Kidney glomerular epithelial cell (primary cell): Measurements from ENCODE around the gene MORN1.

Source experiments
- DNase-seq: peaks from one replicate; lab custom pipeline; 2025; lab: John Stamatoyannopoulos, UW

MORN1 gene

GRCh38 chr1:2373551-2374251, 17.7 kb downstream of the MORN1 start:
- no peak for DNase-seq

GRCh38 chr1:2372551-2373490, 18.5 kb downstream of the MORN1 start:
- no peak for DNase-seq

- DNase-seq, result no peak
These were observed 23.2 kb downstream of the MORN1 start for GRCh38 chr1:2368053-2368744.

GRCh38 chr1:2363847-2364513, 27.4 kb downstream of the MORN1 start:
- DNase-seq, result no peak

GRCh38 chr1:2360588-2361364, 30.6 kb downstream of the MORN1 start:
- peak; percentile 69 for DNase-seq

GRCh38 chr1:2358651-2359640, 32.4 kb downstream of the MORN1 start:
- no peak for DNase-seq

- DNase-seq, result no peak
These were observed 33.3 kb downstream of the MORN1 start for GRCh38 chr1:2358072-2358471.

GRCh38 chr1:2356911-2357845, 34.2 kb downstream of the MORN1 start:
- no peak for DNase-seq

GRCh38 chr1:2356401-2356800, 35.0 kb downstream of the MORN1 start:
- no peak for DNase-seq

- DNase-seq, result no peak
These were observed 35.7 kb downstream of the MORN1 start for GRCh38 chr1:2355373-2356261.

GRCh38 chr1:2354511-2355372, 36.6 kb downstream of the MORN1 start:
- DNase-seq, result no peak

GRCh38 chr1:2353551-2354438, 37.6 kb downstream of the MORN1 start:
- no peak for DNase-seq

GRCh38 chr1:2352897-2353550, 38.3 kb downstream of the MORN1 start:
- no peak for DNase-seq

- no peak for DNase-seq
These were observed 38.9 kb downstream of the MORN1 start for GRCh38 chr1:2352341-2352896.

GRCh38 chr1:2351723-2352122, 39.6 kb downstream of the MORN1 start:
- DNase-seq, result no peak
